Breast epithelium (tissue), 4 donors: ENCODE results near the gene PDZRN3. TPM values are rescaled to one million over a fixed set of nuclear protein-coding genes. Genes with fewer than 3 reads are reported as not detected.

Source experiments
- DNase-seq, 2 donors: peaks; one replicate each; pipeline ENCODE4 v3.0.0-alpha.2; 2019; ENCODE audit warnings: low spot score in 2 of 2
- H3K27ac ChIP-seq, 2 donors: fragments of 200-600 bp; sonication (generic) in 1 of 2; one replicate each; pipeline ENCODE4 v1.5.1; 2016 to 2019; ENCODE audit warnings: mild to moderate bottlenecking in 1 of 2
- H3K27me3 ChIP-seq, 2 donors: fragments of 200-600 bp; sonication (generic) in 1 of 2; one replicate each; pipeline versions ENCODE4 v1.5.1 to v1.6.0; 2017 to 2019; ENCODE audit warnings: control low read depth in 1 of 2, mild to moderate bottlenecking in 1 of 2
- H3K36me3 ChIP-seq: fragments of 200-600 bp; one replicate; pipeline ENCODE4 v1.5.1; 2019
- H3K4me1 ChIP-seq, 2 donors: fragments of 200-600 bp; sonication (generic); one replicate each; pipeline ENCODE4 v1.5.1; 2016 to 2019; ENCODE audit warnings: control low read depth in 1 of 2
- H3K4me3 ChIP-seq, 3 donors: fragments of 200-600 bp; sonication (generic); 1 replicate in 2 of 3; 2 replicates in 1 of 3; pipeline ENCODE4 v1.5.1; 2016 to 2019; ENCODE audit warnings: mild to moderate bottlenecking in 3 of 3, moderate library complexity in 2 of 3
- H3K9me3 ChIP-seq, 2 donors: fragments of 200-600 bp; sonication (generic) in 1 of 2; one replicate each; pipeline ENCODE4 v1.5.1; 2016 to 2019; ENCODE audit warnings: control low read depth in 1 of 2
- POLR2A ChIP-seq: fragments of 450-650 bp; IDR thresholded peaks from one replicate; pipeline ENCODE4 v1.6.1; 2016; ENCODE audit warnings: antibody characterized with exemption, mild to moderate bottlenecking, moderate library complexity
- POLR2AphosphoS5 ChIP-seq, 3 donors: sonication (generic); formaldehyde crosslinking; IDR thresholded peaks; one replicate each; pipeline ENCODE4 v1.6.1; 2017; ENCODE audit warnings: antibody characterized with exemption in 3 of 3
- intact Hi-C: fragments of 100-400 bp; cut with DNase I; formaldehyde crosslinking; loops from one replicate; pipeline ENCODE4 v1.15.1; 2023; ENCODE audit warnings: low total_unique reads
- total RNA-seq, 3 donors: library from RNA; depleted of rRNA; stranded (reverse); fragments of >200 nt; gene quantifications; one replicate each; pipeline ENCODE4 v1.1.0, GENCODE V29; 2016
- TF ChIP-seq, protein P1 (sequence below), 3 donors: fragments of 450-650 bp; IDR thresholded peaks; one replicate each; pipeline ENCODE4 v1.5.1; 2016 to 2017; ENCODE audit warnings: antibody characterized with exemption in 3 of 3, mild to moderate bottlenecking in 3 of 3, moderate library complexity in 3 of 3

PDZRN3 gene
- total RNA-seq, 3 donors from 2014 or later: 36.0 to 79.6 (median 37.6) TPM

DNA sequence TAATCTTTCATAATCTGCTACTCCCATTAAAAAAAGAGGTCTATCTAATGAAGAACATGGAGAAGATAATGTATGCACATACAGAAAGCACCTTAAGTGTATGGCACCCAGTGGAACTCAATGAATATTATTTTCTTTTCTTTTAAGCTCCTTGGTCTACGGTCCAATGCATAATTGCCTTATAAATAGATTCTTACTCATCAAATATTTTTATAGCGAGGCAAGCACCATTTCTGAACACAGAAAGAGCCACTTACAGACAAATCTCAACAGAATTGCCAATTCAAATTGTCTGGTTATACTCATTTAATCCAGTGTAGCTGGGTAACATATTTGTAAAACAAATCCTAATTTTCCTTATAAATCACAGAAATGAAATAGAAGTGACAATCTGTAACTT is 6.3 kb downstream of the PDZRN3 start:
- H3K4me3 ChIP-seq: no peak overlapping the region
- H3K4me1 ChIP-seq: peaks cover 0 to 7% of the 10 kb centered on the region in 2 donors
- no peaks in the 10 kb centered on the region for H3K27me3 ChIP-seq
- intact Hi-C loops: no loop called here
- DNase-seq: no peak
- no peaks in the 10 kb centered on the region for H3K36me3 ChIP-seq
- H3K9me3 ChIP-seq: no peaks in the 10 kb centered on the region
- TF ChIP-seq POLR2AphosphoS5 (IDR thresholded peaks at IDR 0.05) (no peak), POLR2A (no peak)
- TF ChIP-seq, protein P1, sequence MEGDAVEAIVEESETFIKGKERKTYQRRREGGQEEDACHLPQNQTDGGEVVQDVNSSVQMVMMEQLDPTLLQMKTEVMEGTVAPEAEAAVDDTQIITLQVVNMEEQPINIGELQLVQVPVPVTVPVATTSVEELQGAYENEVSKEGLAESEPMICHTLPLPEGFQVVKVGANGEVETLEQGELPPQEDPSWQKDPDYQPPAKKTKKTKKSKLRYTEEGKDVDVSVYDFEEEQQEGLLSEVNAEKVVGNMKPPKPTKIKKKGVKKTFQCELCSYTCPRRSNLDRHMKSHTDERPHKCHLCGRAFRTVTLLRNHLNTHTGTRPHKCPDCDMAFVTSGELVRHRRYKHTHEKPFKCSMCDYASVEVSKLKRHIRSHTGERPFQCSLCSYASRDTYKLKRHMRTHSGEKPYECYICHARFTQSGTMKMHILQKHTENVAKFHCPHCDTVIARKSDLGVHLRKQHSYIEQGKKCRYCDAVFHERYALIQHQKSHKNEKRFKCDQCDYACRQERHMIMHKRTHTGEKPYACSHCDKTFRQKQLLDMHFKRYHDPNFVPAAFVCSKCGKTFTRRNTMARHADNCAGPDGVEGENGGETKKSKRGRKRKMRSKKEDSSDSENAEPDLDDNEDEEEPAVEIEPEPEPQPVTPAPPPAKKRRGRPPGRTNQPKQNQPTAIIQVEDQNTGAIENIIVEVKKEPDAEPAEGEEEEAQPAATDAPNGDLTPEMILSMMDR (IDR thresholded peaks at IDR 0.05): no peak
- H3K27ac ChIP-seq: no peak overlapping the region

DNA sequence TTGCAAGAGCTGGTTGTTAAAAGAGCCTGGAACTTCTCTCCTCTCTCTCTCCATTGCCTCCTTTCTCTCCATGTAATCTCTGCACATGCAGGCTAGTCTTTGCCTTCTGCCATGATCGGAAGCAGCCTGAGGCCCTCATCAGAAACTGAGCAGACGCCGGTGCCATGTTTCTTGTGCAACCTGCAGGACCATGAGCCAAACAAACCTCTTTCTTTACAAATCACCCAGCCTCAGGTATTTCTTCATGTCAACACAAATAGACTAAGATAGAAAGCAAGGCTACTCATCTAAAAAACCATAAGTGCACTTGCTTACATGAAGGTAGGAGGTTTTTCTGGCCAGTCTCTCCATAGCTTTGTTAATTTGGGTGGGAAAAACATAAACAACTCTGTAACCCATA is 8.7 kb downstream of the PDZRN3 start:
- TF ChIP-seq, protein P1 (IDR thresholded peaks at IDR 0.05): no peak
- TF ChIP-seq POLR2A: no peak
- no peak for TF ChIP-seq POLR2AphosphoS5 (IDR thresholded peaks at IDR 0.05)
- peaks cover 6 to 7% of the 10 kb centered on the region in 2 donors for H3K4me1 ChIP-seq
- H3K4me3 ChIP-seq: no peak overlapping the region
- no peaks in the 10 kb centered on the region for H3K36me3 ChIP-seq
- H3K9me3 ChIP-seq: no peaks in the 10 kb centered on the region
- H3K27me3 ChIP-seq: no peaks in the 10 kb centered on the region
- peak overlapping the region in 1 of 2 donors; percentile 29 for H3K27ac ChIP-seq
- DNase-seq: no peak
- intact Hi-C loops: no loop called here

DNA sequence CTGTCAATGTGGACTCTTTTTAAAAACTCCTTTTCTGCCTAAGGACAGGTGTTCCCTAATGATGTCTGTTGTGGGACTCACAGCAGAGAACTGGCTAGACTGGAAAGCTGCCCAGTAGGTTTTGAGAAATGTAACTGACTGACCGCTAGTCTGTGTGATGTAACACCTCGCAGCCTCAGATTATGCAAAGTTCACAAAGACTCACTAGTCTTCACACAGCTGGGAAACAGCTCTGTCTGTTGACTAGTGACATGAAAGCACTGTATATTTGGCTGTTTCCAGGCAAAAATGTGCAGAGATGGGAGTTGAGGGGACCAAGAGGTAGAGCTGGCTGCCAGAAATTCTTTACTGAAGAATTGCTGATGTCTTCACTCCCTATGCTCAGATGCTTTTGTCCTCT is 10.3 kb downstream of the PDZRN3 start:
- no peaks in the 10 kb centered on the region for H3K27me3 ChIP-seq
- peaks cover 7 to 9% of the 10 kb centered on the region in 2 donors for H3K4me1 ChIP-seq
- TF ChIP-seq POLR2AphosphoS5 (IDR thresholded peaks at IDR 0.05) (peak in 2 of 3 donors; percentile 26 to 36), POLR2A (no peak)
- no peak overlapping the region for H3K4me3 ChIP-seq
- peak in 1 of 2 donors; percentile 57 for DNase-seq
- H3K9me3 ChIP-seq: no peaks in the 10 kb centered on the region
- peak overlapping the region in 1 of 2 donors; percentile 33 for H3K27ac ChIP-seq
- no peaks in the 10 kb centered on the region for H3K36me3 ChIP-seq
- intact Hi-C loops: no loop called here

DNA sequence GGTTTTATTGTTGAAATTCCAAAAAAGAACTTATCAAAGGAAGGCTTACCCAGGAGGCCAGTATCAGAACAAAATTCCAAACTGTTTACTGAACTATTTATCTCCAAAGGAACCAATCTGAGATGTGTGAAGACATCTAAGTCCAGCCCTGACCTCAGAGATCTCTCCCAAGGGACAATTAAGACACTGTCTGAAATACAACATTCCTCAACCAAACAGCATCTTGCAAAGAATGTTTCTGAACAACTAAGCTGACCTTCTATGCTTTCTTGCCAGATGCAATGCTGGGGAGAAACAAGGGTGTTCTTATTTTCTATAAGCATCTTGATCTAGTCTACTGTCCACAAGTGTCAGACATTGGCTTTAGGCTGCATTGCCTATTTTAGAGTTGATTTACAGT is 13.6 kb downstream of the PDZRN3 start:
- DNase-seq: no peak
- Histone ChIP-seq H3K4me1 (peaks cover 7 to 9% of the 10 kb centered on the region in 2 donors), H3K9me3 (no peaks in the 10 kb centered on the region), H3K36me3 (no peaks in the 10 kb centered on the region), H3K27ac (no peak overlapping the region), H3K4me3 (no peak overlapping the region), H3K27me3 (no peaks in the 10 kb centered on the region)
- intact Hi-C loops: no loop called here
- TF ChIP-seq POLR2AphosphoS5 (IDR thresholded peaks at IDR 0.05) (no peak), POLR2A (no peak)
- TF ChIP-seq, protein P1 (IDR thresholded peaks at IDR 0.05): no peak

DNA sequence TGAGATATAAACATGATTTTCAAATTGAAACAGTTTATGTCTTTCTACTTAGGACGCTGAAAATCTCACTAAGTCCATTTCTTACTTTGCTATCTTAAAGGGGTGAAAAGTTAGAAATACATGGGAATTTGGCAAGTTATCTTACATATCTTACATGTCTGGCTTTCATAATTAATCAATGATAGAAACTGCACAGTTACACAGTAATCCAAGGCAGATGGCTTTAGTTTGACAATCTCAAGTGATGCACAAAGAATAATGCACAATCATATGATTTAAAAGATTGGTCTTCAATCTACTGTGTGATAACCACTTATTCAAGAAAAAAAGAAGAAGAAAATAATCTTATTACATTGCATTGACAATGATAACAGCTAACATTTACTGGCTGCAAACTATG is 14.2 kb downstream of the PDZRN3 start:
- Histone ChIP-seq H3K27ac (no peak overlapping the region), H3K4me3 (no peak overlapping the region), H3K27me3 (no peaks in the 10 kb centered on the region), H3K9me3 (no peaks in the 10 kb centered on the region), H3K4me1 (peaks cover 9% of the 10 kb centered on the region in 2 donors), H3K36me3 (no peaks in the 10 kb centered on the region)
- DNase-seq: no peak
- intact Hi-C loops: no loop called here
- TF ChIP-seq POLR2AphosphoS5 (IDR thresholded peaks at IDR 0.05) (no peak), POLR2A (no peak)
- TF ChIP-seq, protein P1 (IDR thresholded peaks at IDR 0.05): no peak

DNA sequence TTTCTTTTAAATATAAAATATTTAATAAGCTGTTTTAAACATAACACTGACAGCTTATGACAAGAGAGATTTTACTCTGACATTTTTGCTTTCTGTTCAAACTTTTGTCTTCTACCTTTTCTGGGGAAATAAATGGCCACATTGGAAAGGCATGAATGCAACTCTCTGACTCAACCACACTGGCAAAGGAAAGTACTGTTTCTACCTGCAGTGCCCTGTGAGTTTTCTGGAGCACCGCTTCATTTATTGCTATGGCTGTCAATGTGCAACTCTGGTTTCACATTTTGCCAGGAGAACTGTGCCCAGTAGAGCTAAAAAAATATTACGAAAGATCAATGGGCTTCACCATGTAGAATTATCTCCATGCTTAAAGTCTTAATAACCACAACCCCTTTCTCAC is 15.1 kb downstream of the PDZRN3 start:
- intact Hi-C loops: no loop called here
- no peak for TF ChIP-seq POLR2A
- no peaks in the 10 kb centered on the region for H3K9me3 ChIP-seq
- H3K27ac ChIP-seq: no peak overlapping the region
- H3K4me1 ChIP-seq: peaks cover 9% of the 10 kb centered on the region in 2 donors
- H3K4me3 ChIP-seq: no peak overlapping the region
- no peaks in the 10 kb centered on the region for H3K27me3 ChIP-seq
- no peaks in the 10 kb centered on the region for H3K36me3 ChIP-seq
- no peak for DNase-seq
